K562 (cell line): ENCODE results near the gene HSF2BP. TPM values are rescaled to one million over a fixed set of nuclear protein-coding genes. Genes with fewer than 3 reads are reported as not detected.

Experiments
- ATAC-seq: fragments of 200-7000 bp; cut with Tn5 transposase; 3 replicates; pipeline ENCODE4 v1.9.1; 2020; ENCODE audit warnings: moderate library complexity
- BruUV-seq: library from RNA; stranded (reverse); fragments of 400-500 nt; replicated peaks from 2 replicates; lab custom pipeline; 2021; lab: Mats Ljungman, UMichigan
- CTCF ChIA-PET: fragments of 300-600 bp; formaldehyde crosslinking; extraction: SDS; loops from one replicate; lab custom pipeline; 2021; ENCODE audit warnings: low intra/inter-chr PET ratio; lab: Yijun Ruan, JAX
- POLR2A ChIA-PET: fragments of 300-600, 350-650 bp; sonication (Branson Sonifier 250); formaldehyde crosslinking; extraction: SDS; loops from one replicate; lab custom pipeline; 2021; ENCODE audit warnings: antibody characterized with exemption, inconsistent platforms; lab: Yijun Ruan, JAX
- DNase-seq, 4 experiments: peaks; one replicate each; pipeline versions ENCODE4 v3.0.0 to v3.0.0-alpha.2; 2011 to 2018; ENCODE audit warnings: low spot score in 3 of 4, mixed read lengths in 3 of 4; ENCODE audit errors: extremely low read depth in 1 of 4
- FAIRE-seq: peaks from 2 replicates; lab custom pipeline; 2011; peaks lifted over from hg19 to GRCh38; lab: Jason Lieb, UNC
- H2AFZ ChIP-seq: 2 replicates; pipeline ENCODE4 v1.6.0; 2011; ENCODE audit warnings: low read depth, low read length, control low read depth, inconsistent platforms
- H3K27ac ChIP-seq: fragments of 200-600 bp; 3 replicates; pipeline ENCODE4 v1.8.0; 2011; ENCODE audit warnings: low read depth, mild to moderate bottlenecking, control low read depth, inconsistent platforms, low read length, moderate library complexity, mixed read lengths; ENCODE audit errors: extremely low read depth
- H3K27me3 ChIP-seq, 2 experiments: fragments of 300-600 bp in 1 of 2; 2 replicates in 1 of 2; 3 replicates in 1 of 2; pipeline versions ENCODE4 v1.6.0 to v1.8.0; 2011; ENCODE audit warnings: inconsistent platforms in 2 of 2, low read length in 2 of 2, mild to moderate bottlenecking in 1 of 2, mixed read lengths in 1 of 2, moderate library complexity in 1 of 2; ENCODE audit not compliant: control insufficient read depth in 2 of 2, insufficient read depth in 2 of 2
- H3K36me3 ChIP-seq: fragments of 300-600 bp; 3 replicates; pipeline ENCODE4 v1.8.0; 2011; ENCODE audit warnings: mild to moderate bottlenecking, low read length, inconsistent platforms; ENCODE audit not compliant: control insufficient read depth, insufficient read depth
- H3K4me1 ChIP-seq, 2 experiments: fragments of 200-600 bp in 1 of 2; replicated peaks in 1 of 2; 2 replicates in 1 of 2; 3 replicates in 1 of 2; pipeline versions ENCODE4 v1.5.1 to v1.8.0; 2011; ENCODE audit warnings: inconsistent platforms in 2 of 2, low read length in 2 of 2, mild to moderate bottlenecking in 1 of 2, mixed read lengths in 1 of 2, moderate library complexity in 1 of 2; ENCODE audit not compliant: control insufficient read depth in 2 of 2, insufficient read depth in 2 of 2
- H3K4me2 ChIP-seq: 2 replicates; pipeline ENCODE4 v1.6.1; 2011; ENCODE audit warnings: low read length, control low read depth, inconsistent platforms, mixed read lengths; ENCODE audit not compliant: insufficient read depth
- H3K4me3 ChIP-seq: fragments of 200-600 bp; sonication (generic), shearing (Covaris generic); 2 replicates; pipeline ENCODE4 v1.5.1; 2016; ENCODE audit warnings: control low read depth, inconsistent platforms
- H3K79me2 ChIP-seq: fragments of 200-600 bp; 3 replicates; pipeline ENCODE4 v1.8.0; 2011; ENCODE audit warnings: low read length, inconsistent platforms; ENCODE audit not compliant: control insufficient read depth, insufficient read depth
- H3K9ac ChIP-seq, 2 experiments: 2 replicates each; pipeline versions ENCODE4 v1.6.0 to v1.6.1; 2011; ENCODE audit warnings: low read depth in 2 of 2, low read length in 2 of 2, control low read depth in 1 of 2, inconsistent platforms in 1 of 2, mild to moderate bottlenecking in 1 of 2, mixed read lengths in 1 of 2; ENCODE audit not compliant: insufficient read depth in 1 of 2
- H3K9me1 ChIP-seq: one replicate; pipeline ENCODE4 v1.6.0; 2011; ENCODE audit warnings: inconsistent platforms, mild to moderate bottlenecking, low read length, moderate library complexity; ENCODE audit not compliant: control insufficient read depth, insufficient read depth
- H3K9me3 ChIP-seq: replicated peaks from 2 replicates; pipeline ENCODE4 v1.5.1; 2011; ENCODE audit warnings: low read depth, low read length, inconsistent platforms; ENCODE audit not compliant: control insufficient read depth, insufficient read depth
- H4K20me1 ChIP-seq: replicated peaks from 2 replicates; pipeline ENCODE4 v1.6.1; 2011; ENCODE audit warnings: low read length, inconsistent platforms, mixed read lengths; ENCODE audit not compliant: control insufficient read depth, insufficient read depth
- ARHGAP35 ChIP-seq: fragments of 450-650 bp; IDR thresholded peaks from 2 replicates; pipeline ENCODE4 v1.6.1; 2018; ENCODE audit not compliant: partially characterized antibody
- FOSL1 ChIP-seq: fragments of 200-800 bp; sonication (Bioruptor generic); conservative IDR thresholded peaks from 2 replicates; pipeline ENCODE4 v1.6.1; 2016; ENCODE audit warnings: missing genetic modification characterization, missing compliant biosample characterization
- KDM1A ChIP-seq, 2 experiments: fragments of 450-650 bp; IDR thresholded peaks; 2 replicates each; pipeline ENCODE4 v1.6.1; 2016; ENCODE audit warnings: mild to moderate bottlenecking in 2 of 2
- KDM4B ChIP-seq, 2 experiments: fragments of 450-650 bp in 1 of 2; sonication (generic) in 1 of 2; IDR thresholded peaks; 2 replicates each; pipeline ENCODE4 v1.6.1; 2016 to 2017; ENCODE audit warnings: borderline replicate concordance in 2 of 2, antibody characterized with exemption in 1 of 2, low read depth in 1 of 2, mild to moderate bottlenecking in 1 of 2
- MAFK ChIP-seq: IDR thresholded peaks from 2 replicates; pipeline ENCODE4 v1.6.1; 2011; ENCODE audit warnings: low read length, improper control_type of control experiment
- MECOM ChIP-seq: fragments of 250-450 bp; sonication (Bioruptor Pico); IDR thresholded peaks from 2 replicates; pipeline ENCODE4 v1.8.0; 2022; ENCODE audit warnings: inconsistent platforms
- MYC ChIP-seq, 2 experiments: fragments of 250-450 bp in 1 of 2; sonication (Bioruptor Pico) in 1 of 2; IDR thresholded peaks; 2 replicates each; pipeline versions ENCODE4 v1.5.1 to v1.6.1; 2012 to 2021; ENCODE audit warnings: low read depth in 2 of 2, borderline replicate concordance in 1 of 2, improper control_type of control experiment in 1 of 2, low read length in 1 of 2, mild to moderate bottlenecking in 1 of 2, moderate library complexity in 1 of 2
- POLR2B ChIP-seq: fragments of 450-650 bp; IDR thresholded peaks from 2 replicates; pipeline ENCODE4 v1.6.1; 2018; ENCODE audit warnings: low read depth; ENCODE audit not compliant: partially characterized antibody
- RBFOX2 ChIP-seq: fragments of 200-400 bp; formaldehyde crosslinking; IDR thresholded peaks from 2 replicates; pipeline ENCODE4 v1.6.1; 2017; ENCODE audit warnings: low read depth, mild to moderate bottlenecking, low read length, moderate library complexity
- SREBF2 ChIP-seq: sonication (generic); formaldehyde crosslinking; IDR thresholded peaks from 2 replicates; pipeline ENCODE4 v1.4.0; 2020; ENCODE audit warnings: mild to moderate bottlenecking, missing genetic modification reagents
- ZBTB43 ChIP-seq: sonication (generic); formaldehyde crosslinking; IDR thresholded peaks from 2 replicates; pipeline ENCODE4 v1.8.0; 2023; ENCODE audit warnings: mild to moderate bottlenecking, missing genetic modification reagents
- ZBTB7A ChIP-seq: IDR thresholded peaks from 2 replicates; pipeline ENCODE4 v1.6.1; 2011; ENCODE audit warnings: low read depth, mild to moderate bottlenecking, low read length, moderate library complexity, borderline replicate concordance; ENCODE audit not compliant: control insufficient read depth
- ZKSCAN3 ChIP-seq: fragments of 250-450 bp; sonication (Bioruptor Pico); IDR thresholded peaks from 2 replicates; pipeline ENCODE4 v1.4.0; 2020
- ZNF134 ChIP-seq: fragments of 250-450 bp; sonication (Bioruptor Pico); conservative IDR thresholded peaks from 2 replicates; pipeline ENCODE4 v1.4.0; 2020
- ZNF197 ChIP-seq: fragments of 200-800 bp; sonication (Bioruptor generic); IDR thresholded peaks from 2 replicates; pipeline ENCODE4 v1.6.1; 2016; ENCODE audit warnings: low read depth, missing genetic modification characterization, missing compliant biosample characterization
- ZNF24 ChIP-seq: fragments of 450-650 bp; IDR thresholded peaks from 2 replicates; pipeline ENCODE4 v1.6.1; 2016
- WGBS: fragments of 100-300 bp; shearing (Covaris generic); methylation state at CpG from one replicate; pipeline ENCODE4 v1.1.6; 2016; ENCODE audit warnings: low coverage, mixed read lengths; ENCODE audit not compliant: insufficient coverage; ENCODE audit errors: missing lambda C conversion rate; 5-methylcytosine and 5-hydroxymethylcytosine counted together
- in situ Hi-C: fragments of 300-500 bp; cut with MboI; formaldehyde crosslinking; loops from 4 replicates; pipeline ENCODE4 v1.15.0; 2018; ENCODE audit warnings: inconsistent platforms, mixed read lengths
- intact Hi-C: fragments of 100-400 bp; cut with micrococcal nuclease; formaldehyde crosslinking; loops from 2 replicates; pipeline ENCODE4 v1.14.2; 2022
- polyA plus RNA-seq, 8 experiments: library from polyadenylated mRNA; depleted of rRNA in 4 of 8; stranded (reverse) in 5 of 8; unstranded in 3 of 8; fragments of >200 nt; fragmentation: Nextera tagmentation in 2 of 8; fragmentation: Illumina TruSeq in 1 of 8; extraction: Ambion mirVana in 2 of 8; extraction: Trizol in 1 of 8; gene quantifications; 2 replicates each; pipeline versions ENCODE4 v1.2.1 to v1.2.3, GENCODE V29; 2011 to 2014; ENCODE audit warnings: inconsistent platforms in 1 of 8, missing spikeins in 1 of 8
- total RNA-seq, 7 experiments: library from RNA; depleted of rRNA in 6 of 7; stranded (reverse); fragments of >200 nt in 6 of 7; fragmentation: Illumina TruSeq in 2 of 7; extraction: Trizol in 2 of 7; gene quantifications; 2 replicates each; pipeline versions ENCODE4 v1.2.1 to v1.2.3, GENCODE V29; 2011 to 2021; ENCODE audit warnings: low replicate concordance in 1 of 7
- TF ChIP-seq, protein P1 (sequence below): IDR thresholded peaks from 3 replicates; pipeline ENCODE4 v1.6.1; 2011; ENCODE audit warnings: borderline replicate concordance, mild to moderate bottlenecking, moderate library complexity; ENCODE audit not compliant: insufficient read length; ENCODE audit errors: extremely low read depth

Gene HSF2BP
- total and polyA plus RNA-seq, 9 of the 15 experiments (the other 6 are each of a cell fraction or from before 2014, with no cell fraction given) = 0.04 to 0.57 (median 0.20) TPM; not detected in 2

DNA sequence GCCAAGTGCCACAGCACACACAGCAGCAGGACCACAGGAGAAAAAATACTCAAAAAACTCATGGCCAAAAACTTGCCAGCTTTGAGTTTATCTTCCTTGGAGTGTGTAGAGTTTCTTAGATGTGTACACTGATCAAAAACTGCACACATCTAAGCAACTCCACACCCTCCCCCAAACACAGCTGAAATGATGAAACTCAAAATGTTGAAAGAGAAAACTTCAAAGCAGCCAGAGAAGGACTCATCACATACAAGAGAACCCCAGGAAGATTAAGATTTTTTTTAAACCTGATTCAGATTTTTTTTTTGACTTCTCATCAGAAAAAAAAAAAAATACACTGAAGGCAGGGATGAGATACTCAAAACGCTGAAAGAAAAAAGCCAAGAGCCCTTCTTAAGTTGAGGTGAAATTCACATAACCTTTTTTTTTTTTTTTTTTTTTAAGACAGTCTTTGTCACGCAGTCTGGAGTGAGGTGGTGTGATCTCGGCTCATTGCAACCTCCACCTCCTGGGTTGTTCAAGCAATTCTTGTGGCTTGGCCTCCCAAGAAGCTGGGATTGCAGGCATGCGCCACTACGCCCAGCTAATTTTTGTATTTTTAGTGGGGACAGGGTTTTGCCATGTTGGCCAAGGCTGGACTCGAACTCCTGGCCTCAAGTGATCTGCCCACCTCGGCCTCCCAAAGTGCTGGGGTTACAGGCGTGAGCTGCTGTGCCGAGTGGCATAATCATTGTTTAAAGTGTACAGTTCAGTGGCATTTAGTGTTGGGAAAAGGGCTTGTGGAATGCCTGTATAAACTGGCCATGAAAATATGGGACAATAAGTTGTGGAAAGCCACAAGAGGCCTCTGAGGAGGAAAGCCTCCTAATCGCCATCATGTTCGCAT is 38.7 kb upstream of the HSF2BP start:
- CTCF ChIA-PET = no interaction called here
- TF ChIP-seq ZNF24 (no peak), POLR2B (no peak), MYC (IDR thresholded peaks at IDR 0.05; ENCODE audit: low read depth, low read length) (no peak), MYC (CRISPR knock-in tag; IDR thresholded peaks at IDR 0.05; ENCODE audit: borderline replicate concordance, low read depth) (no peak), ZNF134 (CRISPR knock-in tag) (0 out of 2 replicates have a peak, but pooled peaks have one; percentile 31), KDM4B (IDR thresholded peaks at IDR 0.05; ENCODE audit: borderline replicate concordance in 2 of 2, low read depth in 1 of 2) (no peak), RBFOX2 (no peak), ZBTB43 (CRISPR knock-in tag) (no peak), MECOM (CRISPR knock-in tag) (0 out of 2 replicates have a peak, but pooled peaks have one; percentile 11), FOSL1 (0 out of 2 replicates have a peak, but pooled peaks have one; percentile 6), ZNF197 (CRISPR knock-in tag) (no peak), ZBTB7A (no peak), SREBF2 (CRISPR knock-in tag) (no peak), MAFK (no peak), ARHGAP35 (no peak), ZKSCAN3 (no peak), KDM1A (IDR thresholded peaks at IDR 0.05) (no peak)
- TF ChIP-seq, protein P1, sequence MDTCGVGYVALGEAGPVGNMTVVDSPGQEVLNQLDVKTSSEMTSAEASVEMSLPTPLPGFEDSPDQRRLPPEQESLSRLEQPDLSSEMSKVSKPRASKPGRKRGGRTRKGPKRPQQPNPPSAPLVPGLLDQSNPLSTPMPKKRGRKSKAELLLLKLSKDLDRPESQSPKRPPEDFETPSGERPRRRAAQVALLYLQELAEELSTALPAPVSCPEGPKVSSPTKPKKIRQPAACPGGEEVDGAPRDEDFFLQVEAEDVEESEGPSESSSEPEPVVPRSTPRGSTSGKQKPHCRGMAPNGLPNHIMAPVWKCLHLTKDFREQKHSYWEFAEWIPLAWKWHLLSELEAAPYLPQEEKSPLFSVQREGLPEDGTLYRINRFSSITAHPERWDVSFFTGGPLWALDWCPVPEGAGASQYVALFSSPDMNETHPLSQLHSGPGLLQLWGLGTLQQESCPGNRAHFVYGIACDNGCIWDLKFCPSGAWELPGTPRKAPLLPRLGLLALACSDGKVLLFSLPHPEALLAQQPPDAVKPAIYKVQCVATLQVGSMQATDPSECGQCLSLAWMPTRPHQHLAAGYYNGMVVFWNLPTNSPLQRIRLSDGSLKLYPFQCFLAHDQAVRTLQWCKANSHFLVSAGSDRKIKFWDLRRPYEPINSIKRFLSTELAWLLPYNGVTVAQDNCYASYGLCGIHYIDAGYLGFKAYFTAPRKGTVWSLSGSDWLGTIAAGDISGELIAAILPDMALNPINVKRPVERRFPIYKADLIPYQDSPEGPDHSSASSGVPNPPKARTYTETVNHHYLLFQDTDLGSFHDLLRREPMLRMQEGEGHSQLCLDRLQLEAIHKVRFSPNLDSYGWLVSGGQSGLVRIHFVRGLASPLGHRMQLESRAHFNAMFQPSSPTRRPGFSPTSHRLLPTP = no peak

More for the DNA sequence above, 38.7 kb upstream of the HSF2BP start:
- FAIRE-seq (peak; percentile 35), DNase-seq (no peak), ATAC-seq (peak; percentile 50)
- Histone ChIP-seq H3K4me2 (peak overlapping the region; percentile 64; the same call in 1 of the 2 replicates), H3K36me3 (peaks cover 38% of the 10 kb centered on the region), H3K9ac (peak overlapping the region in 1 of 2 experiments; percentile 23; a peak in 1 of 4 replicates), H2AFZ (peak overlapping the region; percentile 54; the same call in 1 of the 2 replicates), H3K79me2 (no peaks in the 10 kb centered on the region), H4K20me1 (no peaks in the 10 kb centered on the region), H3K27ac (peak overlapping the region; percentile 47; the same call in 2 of the 3 replicates), H3K9me3 (no peaks in the 10 kb centered on the region), H3K9me1 (no peaks in the 10 kb centered on the region), H3K4me3 (no peak overlapping the region), H3K27me3 (no peaks in the 10 kb centered on the region), H3K4me1 (peaks cover 19 to 33% of the 10 kb centered on the region in 2 experiments; a peak in 4 of 5 replicates)
- intact Hi-C loops = no loop called here
- in situ Hi-C loops = no loop called here
- POLR2A ChIA-PET = interaction anchor here (0.6 to 1.5 kb wide), 5 partner anchors 9 to 31 kb away, joined by 3 to 5 read pairs (median 3); no protein-coding TSS in a partner anchor
- 36% methylated on average over 10 of the region's 11 CpGs for WGBS
- BruUV-seq = no TSS peak
